GM23338 (cell line): ENCODE results near the gene DCDC1. TPM values are rescaled to one million over a fixed set of nuclear protein-coding genes. Genes with fewer than 3 reads are reported as not detected.

ENCODE experiments used
- ATAC-seq: fragments of 200-7000 bp; cut with Tn5 transposase; 3 replicates; pipeline ENCODE4 v1.9.1; 2020
- DNase-seq: peaks from one replicate; pipeline ENCODE4 v3.0.0-alpha.2; 2015; ENCODE audit warnings: low spot score
- H2AFZ ChIP-seq: fragments of 200-600 bp; sonication (generic); 2 replicates; pipeline ENCODE4 v1.8.0; 2016; ENCODE audit warnings: antibody characterized with exemption, mild to moderate bottlenecking, moderate library complexity
- H3F3A ChIP-seq: fragments of 200-600 bp; sonication (generic); replicated peaks from 2 replicates; pipeline ENCODE4 v1.8.0; 2017; ENCODE audit warnings: antibody characterized with exemption, mixed run types, low read depth
- H3K27ac ChIP-seq: fragments of 200-600 bp; sonication (generic); 2 replicates; pipeline ENCODE4 v1.6.1; 2016; ENCODE audit warnings: low read depth
- H3K27me3 ChIP-seq: fragments of 200-600 bp; sonication (generic); 2 replicates; pipeline ENCODE4 v1.8.0; 2016; ENCODE audit warnings: mild to moderate bottlenecking, mixed run types, moderate library complexity; ENCODE audit not compliant: insufficient read depth
- H3K36me3 ChIP-seq: fragments of 200-600 bp; sonication (generic); 2 replicates; pipeline ENCODE4 v1.8.0; 2016; ENCODE audit warnings: mild to moderate bottlenecking; ENCODE audit not compliant: insufficient read depth
- H3K4me1 ChIP-seq: fragments of 200-600 bp; sonication (generic); 2 replicates; pipeline ENCODE4 v1.8.0; 2016; ENCODE audit warnings: mild to moderate bottlenecking, moderate library complexity; ENCODE audit not compliant: insufficient read depth
- H3K4me2 ChIP-seq: fragments of 200-600 bp; sonication (generic); 2 replicates; pipeline ENCODE4 v1.7.1; 2017; ENCODE audit warnings: mixed run types
- H3K4me3 ChIP-seq: fragments of 200-600 bp; sonication (generic); 2 replicates; pipeline ENCODE4 v1.6.1; 2016; ENCODE audit warnings: mixed run types
- H3K79me2 ChIP-seq: fragments of 200-600 bp; sonication (generic); replicated peaks from 2 replicates; pipeline ENCODE4 v1.8.0; 2017; ENCODE audit warnings: mild to moderate bottlenecking; ENCODE audit not compliant: insufficient read depth
- H3K9me2 ChIP-seq: fragments of 200-600 bp; sonication (generic); 2 replicates; pipeline ENCODE4 v1.8.0; 2017; ENCODE audit not compliant: insufficient read depth
- H4K20me1 ChIP-seq: fragments of 200-600 bp; sonication (generic); replicated peaks from 2 replicates; pipeline ENCODE4 v1.8.0; 2017; ENCODE audit warnings: mild to moderate bottlenecking; ENCODE audit not compliant: insufficient read depth
- H3K27ac Mint-ChIP-seq: 2 replicates; pipeline ENCODE4 v1.8.0; 2020; ENCODE audit warnings: inconsistent platforms, mild to moderate bottlenecking, moderate library complexity, mixed read lengths
- H3K27me3 Mint-ChIP-seq: 3 replicates; pipeline ENCODE4 v1.8.0; 2022; ENCODE audit warnings: low read depth, mild to moderate bottlenecking, moderate library complexity, mixed read lengths, inconsistent platforms; ENCODE audit not compliant: insufficient read depth, poor library complexity
- H3K36me3 Mint-ChIP-seq: 3 replicates; pipeline ENCODE4 v1.8.0; 2021; ENCODE audit warnings: low read depth, mild to moderate bottlenecking, inconsistent platforms, moderate library complexity, mixed read lengths
- H3K4me1 Mint-ChIP-seq: 3 replicates; pipeline ENCODE4 v1.8.0; 2020; ENCODE audit warnings: mild to moderate bottlenecking, inconsistent platforms, mixed read lengths
- H3K4me3 Mint-ChIP-seq: 3 replicates; pipeline ENCODE4 v1.8.0; 2021; ENCODE audit warnings: moderate library complexity, mild to moderate bottlenecking, inconsistent platforms, mixed read lengths
- H3K9me3 Mint-ChIP-seq: 3 replicates; pipeline ENCODE4 v1.8.0; 2020; ENCODE audit warnings: moderate library complexity, mild to moderate bottlenecking, inconsistent platforms, mixed read lengths
- CREB1 ChIP-seq: fragments of 250-450 bp; sonication (Bioruptor Pico); IDR thresholded peaks from 2 replicates; pipeline ENCODE4 v1.5.0; 2020; ENCODE audit warnings: low read depth, mild to moderate bottlenecking, moderate library complexity
- EZH2 ChIP-seq: fragments of 200-600 bp; sonication (generic); IDR thresholded peaks from one replicate; pipeline ENCODE4 v1.8.0; 2017; ENCODE audit warnings: antibody characterized with exemption, mild to moderate bottlenecking, low read depth; ENCODE audit not compliant: unreplicated experiment
- EZH2phosphoT487 ChIP-seq: fragments of 200-600 bp; sonication (generic); IDR thresholded peaks from one replicate; pipeline ENCODE4 v1.8.1; 2018; ENCODE audit warnings: antibody characterized with exemption; ENCODE audit not compliant: unreplicated experiment
- JUNB ChIP-seq: IDR thresholded peaks from one replicate; pipeline ENCODE4 v1.6.1; 2016; ENCODE audit warnings: antibody characterized with exemption; ENCODE audit not compliant: unreplicated experiment
- NANOG ChIP-seq: IDR thresholded peaks from 2 replicates; pipeline ENCODE4 v1.6.1; 2016; ENCODE audit warnings: antibody characterized with exemption, borderline replicate concordance
- POLR2AphosphoS5 ChIP-seq: IDR thresholded peaks from 2 replicates; pipeline ENCODE4 v1.6.1; 2016; ENCODE audit warnings: antibody characterized with exemption, low read depth
- STAT1 ChIP-seq: IDR thresholded peaks from one replicate; pipeline ENCODE4 v1.6.1; 2016; ENCODE audit warnings: antibody characterized with exemption; ENCODE audit not compliant: unreplicated experiment
- ZNF114 ChIP-seq: fragments of 250-450 bp; sonication (Bioruptor Pico); IDR thresholded peaks from 2 replicates; pipeline ENCODE4 v1.5.0; 2020; ENCODE audit warnings: mild to moderate bottlenecking, moderate library complexity
- ZNF331 ChIP-seq: fragments of 250-450 bp; sonication (Bioruptor Pico); IDR thresholded peaks from 2 replicates; pipeline ENCODE4 v1.5.0; 2020; ENCODE audit warnings: low read depth, mild to moderate bottlenecking, moderate library complexity
- polyA plus RNA-seq: library from polyadenylated mRNA; unstranded; fragments of >200 nt; fragmentation: Nextera tagmentation; extraction: Ambion mirVana; gene quantifications from 2 replicates; pipeline ENCODE4 v1.2.1, GENCODE V29; 2016
- total RNA-seq: library from RNA; depleted of rRNA; stranded (reverse); fragments of >200 nt; shearing (Covaris generic); gene quantifications from 2 replicates; pipeline ENCODE4 v1.2.3, GENCODE V29; 2014
- TF ChIP-seq, protein P1 (sequence below), 2 experiments: fragments of 200-600 bp in 1 of 2; sonication (generic) in 1 of 2; conservative IDR thresholded peaks; 2 replicates each; pipeline versions ENCODE4 v1.5.1 to v1.6.1; 2016 to 2017; ENCODE audit warnings: antibody characterized with exemption in 2 of 2, low read depth in 2 of 2, mild to moderate bottlenecking in 2 of 2, moderate library complexity in 1 of 2
- TF ChIP-seq, protein P2 (sequence below): fragments of 250-450 bp; sonication (Bioruptor Pico); IDR thresholded peaks from 2 replicates; pipeline ENCODE4 v1.5.0; 2020; ENCODE audit warnings: mild to moderate bottlenecking, moderate library complexity
- TF ChIP-seq, protein P3 (sequence below): IDR thresholded peaks from one replicate; pipeline ENCODE4 v1.6.1; 2018; ENCODE audit warnings: antibody characterized with exemption; ENCODE audit not compliant: unreplicated experiment
- TF ChIP-seq, protein P4 (sequence below): IDR thresholded peaks from 2 replicates; pipeline ENCODE4 v1.6.1; 2016; ENCODE audit warnings: antibody characterized with exemption

DCDC1 gene
- total and polyA plus RNA-seq, 2 experiments from 2014 or later, result 0.56 to 0.58 TPM

DNA sequence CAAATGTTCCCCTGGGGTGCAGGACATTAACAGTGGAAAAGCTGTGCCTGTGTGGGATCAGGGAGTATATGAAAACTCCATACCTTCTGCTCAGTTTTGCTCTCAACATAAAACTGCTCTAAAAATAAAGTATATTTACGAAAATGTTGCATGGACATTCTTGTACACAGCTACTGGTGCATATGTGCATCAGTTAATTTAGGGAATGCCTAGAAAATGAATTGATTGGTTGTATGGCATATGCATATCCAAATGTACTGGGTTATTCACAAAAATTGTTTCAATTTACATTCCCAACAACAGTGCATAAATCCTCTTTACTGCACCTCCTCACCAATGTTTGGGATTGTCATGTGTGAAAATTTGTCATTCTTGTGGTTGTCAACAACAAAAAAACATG lies 532.3 kb downstream of the DCDC1 start:
- Mint-ChIP-seq H3K27me3 (peaks cover 2% of the 10 kb centered on the region), H3K4me1 (no peaks in the 10 kb centered on the region; the same call in 2 of the 3 replicates), H3K4me3 (no peak overlapping the region), H3K36me3 (peaks cover 3% of the 10 kb centered on the region; the same call in 1 of the 3 replicates), H3K27ac (no peak overlapping the region), H3K9me3 (peaks cover 12% of the 10 kb centered on the region; the same call in 2 of the 3 replicates)
- DNase-seq (no peak), ATAC-seq (no peak)
- Histone ChIP-seq H3F3A (no peaks in the 10 kb centered on the region), H4K20me1 (no peaks in the 10 kb centered on the region), H3K27me3 (no peaks in the 10 kb centered on the region), H3K27ac (no peak overlapping the region), H3K4me2 (no peak overlapping the region), H3K9me2 (peaks cover 4% of the 10 kb centered on the region), H3K79me2 (no peaks in the 10 kb centered on the region), H2AFZ (no peak overlapping the region), H3K4me3 (no peak overlapping the region), H3K4me1 (no peaks in the 10 kb centered on the region), H3K36me3 (no peaks in the 10 kb centered on the region)
- TF ChIP-seq, protein P1, sequence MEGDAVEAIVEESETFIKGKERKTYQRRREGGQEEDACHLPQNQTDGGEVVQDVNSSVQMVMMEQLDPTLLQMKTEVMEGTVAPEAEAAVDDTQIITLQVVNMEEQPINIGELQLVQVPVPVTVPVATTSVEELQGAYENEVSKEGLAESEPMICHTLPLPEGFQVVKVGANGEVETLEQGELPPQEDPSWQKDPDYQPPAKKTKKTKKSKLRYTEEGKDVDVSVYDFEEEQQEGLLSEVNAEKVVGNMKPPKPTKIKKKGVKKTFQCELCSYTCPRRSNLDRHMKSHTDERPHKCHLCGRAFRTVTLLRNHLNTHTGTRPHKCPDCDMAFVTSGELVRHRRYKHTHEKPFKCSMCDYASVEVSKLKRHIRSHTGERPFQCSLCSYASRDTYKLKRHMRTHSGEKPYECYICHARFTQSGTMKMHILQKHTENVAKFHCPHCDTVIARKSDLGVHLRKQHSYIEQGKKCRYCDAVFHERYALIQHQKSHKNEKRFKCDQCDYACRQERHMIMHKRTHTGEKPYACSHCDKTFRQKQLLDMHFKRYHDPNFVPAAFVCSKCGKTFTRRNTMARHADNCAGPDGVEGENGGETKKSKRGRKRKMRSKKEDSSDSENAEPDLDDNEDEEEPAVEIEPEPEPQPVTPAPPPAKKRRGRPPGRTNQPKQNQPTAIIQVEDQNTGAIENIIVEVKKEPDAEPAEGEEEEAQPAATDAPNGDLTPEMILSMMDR (conservative IDR thresholded peaks at IDR 0.05; ENCODE audit: low read depth in 2 of 2), result no peak
- no peak for TF ChIP-seq ZNF114
- no peak for TF ChIP-seq STAT1
- TF ChIP-seq, protein P2, sequence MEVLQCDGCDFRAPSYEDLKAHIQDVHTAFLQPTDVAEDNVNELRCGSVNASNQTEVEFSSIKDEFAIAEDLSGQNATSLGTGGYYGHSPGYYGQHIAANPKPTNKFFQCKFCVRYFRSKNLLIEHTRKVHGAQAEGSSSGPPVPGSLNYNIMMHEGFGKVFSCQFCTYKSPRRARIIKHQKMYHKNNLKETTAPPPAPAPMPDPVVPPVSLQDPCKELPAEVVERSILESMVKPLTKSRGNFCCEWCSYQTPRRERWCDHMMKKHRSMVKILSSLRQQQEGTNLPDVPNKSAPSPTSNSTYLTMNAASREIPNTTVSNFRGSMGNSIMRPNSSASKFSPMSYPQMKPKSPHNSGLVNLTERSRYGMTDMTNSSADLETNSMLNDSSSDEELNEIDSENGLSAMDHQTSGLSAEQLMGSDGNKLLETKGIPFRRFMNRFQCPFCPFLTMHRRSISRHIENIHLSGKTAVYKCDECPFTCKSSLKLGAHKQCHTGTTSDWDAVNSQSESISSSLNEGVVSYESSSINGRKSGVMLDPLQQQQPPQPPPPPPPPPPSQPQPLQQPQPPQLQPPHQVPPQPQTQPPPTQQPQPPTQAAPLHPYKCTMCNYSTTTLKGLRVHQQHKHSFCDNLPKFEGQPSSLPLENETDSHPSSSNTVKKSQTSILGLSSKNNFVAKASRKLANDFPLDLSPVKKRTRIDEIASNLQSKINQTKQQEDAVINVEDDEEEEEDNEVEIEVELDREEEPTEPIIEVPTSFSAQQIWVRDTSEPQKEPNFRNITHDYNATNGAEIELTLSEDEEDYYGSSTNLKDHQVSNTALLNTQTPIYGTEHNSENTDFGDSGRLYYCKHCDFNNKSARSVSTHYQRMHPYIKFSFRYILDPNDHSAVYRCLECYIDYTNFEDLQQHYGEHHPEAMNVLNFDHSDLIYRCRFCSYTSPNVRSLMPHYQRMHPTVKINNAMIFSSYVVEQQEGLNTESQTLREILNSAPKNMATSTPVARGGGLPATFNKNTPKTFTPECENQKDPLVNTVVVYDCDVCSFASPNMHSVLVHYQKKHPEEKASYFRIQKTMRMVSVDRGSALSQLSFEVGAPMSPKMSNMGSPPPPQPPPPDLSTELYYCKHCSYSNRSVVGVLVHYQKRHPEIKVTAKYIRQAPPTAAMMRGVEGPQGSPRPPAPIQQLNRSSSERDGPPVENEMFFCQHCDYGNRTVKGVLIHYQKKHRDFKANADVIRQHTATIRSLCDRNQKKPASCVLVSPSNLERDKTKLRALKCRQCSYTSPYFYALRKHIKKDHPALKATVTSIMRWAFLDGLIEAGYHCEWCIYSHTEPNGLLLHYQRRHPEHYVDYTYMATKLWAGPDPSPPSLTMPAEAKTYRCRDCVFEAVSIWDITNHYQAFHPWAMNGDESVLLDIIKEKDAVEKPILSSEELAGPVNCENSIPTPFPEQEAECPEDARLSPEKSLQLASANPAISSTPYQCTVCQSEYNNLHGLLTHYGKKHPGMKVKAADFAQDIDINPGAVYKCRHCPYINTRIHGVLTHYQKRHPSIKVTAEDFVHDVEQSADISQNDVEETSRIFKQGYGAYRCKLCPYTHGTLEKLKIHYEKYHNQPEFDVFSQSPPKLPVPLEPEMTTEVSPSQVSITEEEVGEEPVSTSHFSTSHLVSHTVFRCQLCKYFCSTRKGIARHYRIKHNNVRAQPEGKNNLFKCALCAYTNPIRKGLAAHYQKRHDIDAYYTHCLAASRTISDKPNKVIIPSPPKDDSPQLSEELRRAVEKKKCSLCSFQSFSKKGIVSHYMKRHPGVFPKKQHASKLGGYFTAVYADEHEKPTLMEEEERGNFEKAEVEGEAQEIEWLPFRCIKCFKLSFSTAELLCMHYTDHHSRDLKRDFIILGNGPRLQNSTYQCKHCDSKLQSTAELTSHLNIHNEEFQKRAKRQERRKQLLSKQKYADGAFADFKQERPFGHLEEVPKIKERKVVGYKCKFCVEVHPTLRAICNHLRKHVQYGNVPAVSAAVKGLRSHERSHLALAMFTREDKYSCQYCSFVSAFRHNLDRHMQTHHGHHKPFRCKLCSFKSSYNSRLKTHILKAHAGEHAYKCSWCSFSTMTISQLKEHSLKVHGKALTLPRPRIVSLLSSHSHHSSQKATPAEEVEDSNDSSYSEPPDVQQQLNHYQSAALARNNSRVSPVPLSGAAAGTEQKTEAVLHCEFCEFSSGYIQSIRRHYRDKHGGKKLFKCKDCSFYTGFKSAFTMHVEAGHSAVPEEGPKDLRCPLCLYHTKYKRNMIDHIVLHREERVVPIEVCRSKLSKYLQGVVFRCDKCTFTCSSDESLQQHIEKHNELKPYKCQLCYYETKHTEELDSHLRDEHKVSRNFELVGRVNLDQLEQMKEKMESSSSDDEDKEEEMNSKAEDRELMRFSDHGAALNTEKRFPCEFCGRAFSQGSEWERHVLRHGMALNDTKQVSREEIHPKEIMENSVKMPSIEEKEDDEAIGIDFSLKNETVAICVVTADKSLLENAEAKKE, result no peak
- TF ChIP-seq NANOG, result no peak
- TF ChIP-seq EZH2, result no peak
- TF ChIP-seq EZH2phosphoT487, result no peak
- no peak for TF ChIP-seq CREB1 (CRISPR knock-in tag)
- no peak for TF ChIP-seq ZNF331 (CRISPR knock-in tag)
- TF ChIP-seq, protein P3, sequence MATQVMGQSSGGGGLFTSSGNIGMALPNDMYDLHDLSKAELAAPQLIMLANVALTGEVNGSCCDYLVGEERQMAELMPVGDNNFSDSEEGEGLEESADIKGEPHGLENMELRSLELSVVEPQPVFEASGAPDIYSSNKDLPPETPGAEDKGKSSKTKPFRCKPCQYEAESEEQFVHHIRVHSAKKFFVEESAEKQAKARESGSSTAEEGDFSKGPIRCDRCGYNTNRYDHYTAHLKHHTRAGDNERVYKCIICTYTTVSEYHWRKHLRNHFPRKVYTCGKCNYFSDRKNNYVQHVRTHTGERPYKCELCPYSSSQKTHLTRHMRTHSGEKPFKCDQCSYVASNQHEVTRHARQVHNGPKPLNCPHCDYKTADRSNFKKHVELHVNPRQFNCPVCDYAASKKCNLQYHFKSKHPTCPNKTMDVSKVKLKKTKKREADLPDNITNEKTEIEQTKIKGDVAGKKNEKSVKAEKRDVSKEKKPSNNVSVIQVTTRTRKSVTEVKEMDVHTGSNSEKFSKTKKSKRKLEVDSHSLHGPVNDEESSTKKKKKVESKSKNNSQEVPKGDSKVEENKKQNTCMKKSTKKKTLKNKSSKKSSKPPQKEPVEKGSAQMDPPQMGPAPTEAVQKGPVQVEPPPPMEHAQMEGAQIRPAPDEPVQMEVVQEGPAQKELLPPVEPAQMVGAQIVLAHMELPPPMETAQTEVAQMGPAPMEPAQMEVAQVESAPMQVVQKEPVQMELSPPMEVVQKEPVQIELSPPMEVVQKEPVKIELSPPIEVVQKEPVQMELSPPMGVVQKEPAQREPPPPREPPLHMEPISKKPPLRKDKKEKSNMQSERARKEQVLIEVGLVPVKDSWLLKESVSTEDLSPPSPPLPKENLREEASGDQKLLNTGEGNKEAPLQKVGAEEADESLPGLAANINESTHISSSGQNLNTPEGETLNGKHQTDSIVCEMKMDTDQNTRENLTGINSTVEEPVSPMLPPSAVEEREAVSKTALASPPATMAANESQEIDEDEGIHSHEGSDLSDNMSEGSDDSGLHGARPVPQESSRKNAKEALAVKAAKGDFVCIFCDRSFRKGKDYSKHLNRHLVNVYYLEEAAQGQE, result no peak
- TF ChIP-seq POLR2AphosphoS5, result no peak
- no peak for TF ChIP-seq JUNB
- TF ChIP-seq, protein P4, sequence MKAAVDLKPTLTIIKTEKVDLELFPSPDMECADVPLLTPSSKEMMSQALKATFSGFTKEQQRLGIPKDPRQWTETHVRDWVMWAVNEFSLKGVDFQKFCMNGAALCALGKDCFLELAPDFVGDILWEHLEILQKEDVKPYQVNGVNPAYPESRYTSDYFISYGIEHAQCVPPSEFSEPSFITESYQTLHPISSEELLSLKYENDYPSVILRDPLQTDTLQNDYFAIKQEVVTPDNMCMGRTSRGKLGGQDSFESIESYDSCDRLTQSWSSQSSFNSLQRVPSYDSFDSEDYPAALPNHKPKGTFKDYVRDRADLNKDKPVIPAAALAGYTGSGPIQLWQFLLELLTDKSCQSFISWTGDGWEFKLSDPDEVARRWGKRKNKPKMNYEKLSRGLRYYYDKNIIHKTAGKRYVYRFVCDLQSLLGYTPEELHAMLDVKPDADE, result no peak
